GM13977 (cell line): Measurements from ENCODE around the gene MGAT5.

Experiments used
- DNase-seq: peaks from one replicate; pipeline ENCODE4 v3.0.0; 2012; ENCODE audit warnings: low spot score
- CTCF ChIP-seq: IDR thresholded peaks from 2 replicates; pipeline ENCODE4 v1.5.1; 2012; ENCODE audit warnings: mild to moderate bottlenecking, control low read depth; ENCODE audit not compliant: insufficient read depth; ENCODE audit errors: extremely low read depth, missing control alignments
- in situ Hi-C: fragments of 300-500 bp; cut with MboI; formaldehyde crosslinking; loops from one replicate; pipeline ENCODE4 v1.12.0; 2022; ENCODE audit warnings: low sequenced_read_pairs, low pct_unique_long_range_greater_than_20kb, mixed read lengths, inconsistent platforms; ENCODE audit not compliant: unreplicated experiment

Gene MGAT5

GRCh38 chr2:134370655-134371445, 117.0 kb downstream of the MGAT5 start:
- no peak for DNase-seq
- TF ChIP-seq CTCF = no peak
- in situ Hi-C loops = no loop called here

GRCh38 chr2:134372141-134372540, 118.3 kb downstream of the MGAT5 start:
- in situ Hi-C loops = no loop called here
- no peak for DNase-seq
- no peak for TF ChIP-seq CTCF

GRCh38 chr2:134372611-134373131, 118.8 kb downstream of the MGAT5 start:
- no peak for DNase-seq
- no peak for TF ChIP-seq CTCF
- in situ Hi-C loops = no loop called here

GRCh38 chr2:134375935-134376334, 122.1 kb downstream of the MGAT5 start:
- no peak for TF ChIP-seq CTCF
- DNase-seq = no peak
- in situ Hi-C loops = no loop called here

GRCh38 chr2:134377730-134378129, 123.9 kb downstream of the MGAT5 start:
- no peak for DNase-seq
- no peak for TF ChIP-seq CTCF
- in situ Hi-C loops = no loop called here

- in situ Hi-C loops = no loop called here
- DNase-seq = no peak
- no peak for TF ChIP-seq CTCF
Observed at GRCh38 chr2:134379293-134379692, 125.4 kb downstream of the MGAT5 start.
